ENCODE data around the gene EPC2. TPM values are rescaled to one million over a fixed set of nuclear protein-coding genes. Genes with fewer than 3 reads are reported as not detected.

The EPC2 gene
- total and polyA plus RNA-seq, 2 donors (not counting 1 experiment from before 2014, with no cell fraction given): 18.0 to 72.3 TPM

- intact Hi-C loops (cut with micrococcal nuclease): loop anchor here (5.0 kb wide), 2 partner anchors 34 to 74 kb away; no protein-coding TSS in a partner anchor
- Mint-ChIP-seq H3K9me3 (ENCODE audit: insufficient read depth) (peaks cover 2% of the 10 kb centered on the region), H3K4me1 (peaks cover 70% of the 10 kb centered on the region), H3K27ac (no peak overlapping the region), H3K4me3 (peak overlapping the region; percentile 42), H3K27me3 (no peaks in the 10 kb centered on the region)
- H3K4me1 ChIP-seq (ENCODE audit: control insufficient read depth in 2 of 2, insufficient read depth in 2 of 2, low read length in 2 of 2): peaks cover 9 to 29% of the 10 kb centered on the region in 2 donors
- H3K9ac ChIP-seq (ENCODE audit: low read length): no peak overlapping the region
- H3K27me3 ChIP-seq (replicated peaks in 1 of 4; ENCODE audit: control extremely low read depth in 1 of 4, control insufficient read depth in 3 of 4, insufficient read depth in 4 of 4, low read length in 3 of 4): no peaks in the 10 kb centered on the region
- H4K20me1 ChIP-seq (ENCODE audit: control insufficient read depth, insufficient read depth, low read length, poor library complexity, severe bottlenecking): peaks cover 82% of the 10 kb centered on the region
- WGBS (ENCODE audit: insufficient coverage): no CpG with 5 or more reads among the region's 3 CpGs
- no peak overlapping the region for H3K4me3 ChIP-seq (ENCODE audit: control extremely low read depth in 1 of 5, extremely low read depth in 1 of 5, insufficient read depth in 1 of 5, low read depth in 2 of 5, low read length in 4 of 5)
- POLR2A ChIA-PET: no interaction called here
- peak overlapping the region; percentile 49 for H3K4me2 ChIP-seq (replicated peaks; ENCODE audit: low read depth, low read length, poor library complexity, severe bottlenecking)
- peaks cover 92% of the 10 kb centered on the region for H3K79me2 ChIP-seq (ENCODE audit: control insufficient read depth, insufficient read depth, low read length)
- H2AFZ ChIP-seq (ENCODE audit: insufficient read depth, low read depth, low read length, poor library complexity, severe bottlenecking): no peak overlapping the region
- H3K27ac ChIP-seq (ENCODE audit: low read length in 2 of 2): no peak overlapping the region
- CTCF ChIA-PET: no interaction called here
- H3K36me3 ChIP-seq (replicated peaks in 1 of 2; ENCODE audit: control extremely low read depth in 1 of 2, control insufficient read depth in 1 of 2, extremely low read depth in 1 of 2, insufficient read depth in 2 of 2, low read length in 1 of 2): peaks cover 0 to 1% of the 10 kb centered on the region in 2 experiments
- ATAC-seq (ENCODE audit: low read depth): no peak
- peaks cover 0 to 3% (median 0%) of the 10 kb centered on the region in 3 donors for H3K9me3 ChIP-seq (ENCODE audit: control extremely low read depth in 1 of 3, control insufficient read depth in 2 of 3, insufficient read depth in 1 of 3, low read length in 2 of 3)
- TF ChIP-seq CTCF (IDR thresholded peaks at IDR 0.05): no peak
- no peak for TF ChIP-seq EZH2 (IDR thresholded peaks at IDR 0.05; ENCODE audit: borderline replicate concordance, insufficient read depth, low read depth, low read length, poor library complexity, severe bottlenecking)
- DNase-seq: no peak
Observed at GRCh38 chr2:148726228-148726627, 81.7 kb downstream of the EPC2 start.

GRCh38 chr2:148730085-148730484, 85.5 kb downstream of the EPC2 start:
- H3K9me3 Mint-ChIP-seq (ENCODE audit: insufficient read depth): peaks cover 2% of the 10 kb centered on the region
- ChIA-PET POLR2A (no interaction called here), CTCF (no interaction called here)
- Histone ChIP-seq H3K4me2 (replicated peaks; ENCODE audit: low read depth, low read length, poor library complexity, severe bottlenecking) (no peak overlapping the region), H3K27me3 (replicated peaks in 1 of 4; ENCODE audit: control extremely low read depth in 1 of 4, control insufficient read depth in 3 of 4, insufficient read depth in 4 of 4, low read length in 3 of 4) (no peaks in the 10 kb centered on the region), H3K9me3 (ENCODE audit: control extremely low read depth in 1 of 3, control insufficient read depth in 2 of 3, insufficient read depth in 1 of 3, low read length in 2 of 3) (peaks cover 0 to 3% (median 0%) of the 10 kb centered on the region in 3 donors), H3K36me3 (replicated peaks in 1 of 2; ENCODE audit: control extremely low read depth in 1 of 2, control insufficient read depth in 1 of 2, extremely low read depth in 1 of 2, insufficient read depth in 2 of 2, low read length in 1 of 2) (peaks cover 0 to 1% of the 10 kb centered on the region in 2 experiments), H4K20me1 (ENCODE audit: control insufficient read depth, insufficient read depth, low read length, poor library complexity, severe bottlenecking) (peaks cover 83% of the 10 kb centered on the region), H3K9ac (ENCODE audit: low read length) (no peak overlapping the region), H3K4me3 (ENCODE audit: control extremely low read depth in 1 of 5, extremely low read depth in 1 of 5, insufficient read depth in 1 of 5, low read depth in 2 of 5, low read length in 4 of 5) (no peak overlapping the region), H2AFZ (ENCODE audit: insufficient read depth, low read depth, low read length, poor library complexity, severe bottlenecking) (no peak overlapping the region), H3K27ac (ENCODE audit: low read length in 2 of 2) (no peak overlapping the region), H3K4me1 (ENCODE audit: control insufficient read depth in 2 of 2, insufficient read depth in 2 of 2, low read length in 2 of 2) (peaks cover 6 to 13% of the 10 kb centered on the region in 2 donors), H3K79me2 (ENCODE audit: control insufficient read depth, insufficient read depth, low read length) (peaks cover 93% of the 10 kb centered on the region)
- intact Hi-C loops (cut with micrococcal nuclease): no loop called here
- DNase-seq (no peak), ATAC-seq (ENCODE audit: low read depth) (no peak)
- H3K4me1 Mint-ChIP-seq: peaks cover 46% of the 10 kb centered on the region
- no peak overlapping the region for H3K27ac Mint-ChIP-seq
- TF ChIP-seq EZH2 (IDR thresholded peaks at IDR 0.05; ENCODE audit: borderline replicate concordance, insufficient read depth, low read depth, low read length, poor library complexity, severe bottlenecking) (no peak), CTCF (IDR thresholded peaks at IDR 0.05) (no peak)
- no peaks in the 10 kb centered on the region for H3K27me3 Mint-ChIP-seq
- no peak overlapping the region for H3K4me3 Mint-ChIP-seq
